Panc1 (cell line): ENCODE results near the gene KLK8. TPM values are rescaled to one million over a fixed set of nuclear protein-coding genes. Genes with fewer than 3 reads are reported as not detected.

Experiments
- ATAC-seq: fragments of 200-7000 bp; cut with Tn5 transposase; 2 replicates; pipeline ENCODE4 v1.9.1; 2020; ENCODE audit warnings: mild to moderate bottlenecking, moderate library complexity
- BruUV-seq: library from RNA; stranded (reverse); fragments of 400-500 nt; replicated peaks from 2 replicates; lab custom pipeline; 2021; lab: Mats Ljungman, UMichigan
- CTCF ChIA-PET: fragments of 300-600 bp; sonication (Branson Sonifier 250); formaldehyde crosslinking; loops from one replicate; lab custom pipeline; 2022; ENCODE audit warnings: antibody characterized with exemption; lab: Charles Lee
- POLR2A ChIA-PET: fragments of 300-600 bp; sonication (Branson Sonifier 250); formaldehyde crosslinking; loops from one replicate; lab custom pipeline; 2022; ENCODE audit warnings: antibody characterized with exemption; lab: Charles Lee
- DNase-seq: peaks from one replicate; pipeline ENCODE4 v3.0.0-alpha.2; 2010; ENCODE audit warnings: low read depth, low spot score
- H3K27ac ChIP-seq: 2 replicates; pipeline ENCODE4 v1.5.1; 2011; ENCODE audit warnings: mild to moderate bottlenecking, low read length, inconsistent platforms
- H3K27me3 ChIP-seq: fragments of 200-500 bp; sonication (Bioruptor generic); 2 replicates; pipeline ENCODE4 v1.6.0; 2014; ENCODE audit warnings: low read length, inconsistent platforms; ENCODE audit not compliant: control insufficient read depth, insufficient read depth
- H3K36me3 ChIP-seq: fragments of 200-500 bp; sonication (Bioruptor generic); 2 replicates; pipeline ENCODE4 v1.5.1; 2014; ENCODE audit warnings: inconsistent platforms, mild to moderate bottlenecking, low read length, moderate library complexity; ENCODE audit not compliant: control insufficient read depth, insufficient read depth
- H3K4me1 ChIP-seq: 2 replicates; pipeline ENCODE4 v1.5.1; 2011; ENCODE audit warnings: inconsistent platforms, mild to moderate bottlenecking, low read length, moderate library complexity; ENCODE audit not compliant: control insufficient read depth, insufficient read depth
- H3K4me3 ChIP-seq, 2 experiments: 2 replicates each; pipeline ENCODE4 v1.5.1; 2011 to 2012; ENCODE audit warnings: low read depth in 2 of 2, low read length in 2 of 2, mild to moderate bottlenecking in 2 of 2, inconsistent platforms in 1 of 2, moderate library complexity in 1 of 2
- H3K9me3 ChIP-seq: fragments of 200-500 bp; sonication (Bioruptor generic); 2 replicates; pipeline ENCODE4 v1.5.1; 2014; ENCODE audit warnings: low read depth, mild to moderate bottlenecking, inconsistent platforms, low read length, moderate library complexity; ENCODE audit not compliant: control insufficient read depth, insufficient read depth
- CTCF ChIP-seq: fragments of 450-650 bp; IDR thresholded peaks from 2 replicates; pipeline ENCODE4 v1.5.1; 2017; ENCODE audit warnings: mild to moderate bottlenecking
- POLR2AphosphoS5 ChIP-seq: IDR thresholded peaks from 2 replicates; pipeline ENCODE4 v1.6.1; 2012; ENCODE audit warnings: mild to moderate bottlenecking, low read depth, low read length, moderate library complexity
- REST ChIP-seq, 2 experiments: IDR thresholded peaks; 2 replicates each; pipeline ENCODE4 v1.6.1; 2011 to 2012; ENCODE audit warnings: low read depth in 2 of 2, control low read depth in 1 of 2, low read length in 1 of 2, mild to moderate bottlenecking in 1 of 2, moderate library complexity in 1 of 2; ENCODE audit not compliant: insufficient read depth in 1 of 2
- SIN3A ChIP-seq: IDR thresholded peaks from 2 replicates; pipeline ENCODE4 v1.6.1; 2012; ENCODE audit warnings: low read depth, mild to moderate bottlenecking, low read length, moderate library complexity, borderline replicate concordance; ENCODE audit not compliant: insufficient read depth
- TCF7L2 ChIP-seq: IDR thresholded peaks from 2 replicates; pipeline ENCODE4 v1.6.1; 2011; ENCODE audit warnings: mild to moderate bottlenecking, low read depth, low read length, inconsistent platforms
- in situ Hi-C: cut with HindIII; loops from 2 replicates; pipeline ENCODE4 v1.10.0; 2016; ENCODE audit warnings: low sequenced_read_pairs, low pct_unique_long_range_greater_than_20kb
- intact Hi-C: fragments of 100-400 bp; cut with micrococcal nuclease; formaldehyde crosslinking; loops from one replicate; pipeline ENCODE4 v1.10.0; 2022; ENCODE audit not compliant: unreplicated experiment
- total RNA-seq: library from RNA; stranded (reverse); gene quantifications from one replicate; pipeline ENCODE4 v1.2.1, GENCODE V29; 2021; ENCODE audit not compliant: unreplicated experiment

Gene KLK8
- total RNA-seq, 1 experiment from 2014 or later: not detected

DNA sequence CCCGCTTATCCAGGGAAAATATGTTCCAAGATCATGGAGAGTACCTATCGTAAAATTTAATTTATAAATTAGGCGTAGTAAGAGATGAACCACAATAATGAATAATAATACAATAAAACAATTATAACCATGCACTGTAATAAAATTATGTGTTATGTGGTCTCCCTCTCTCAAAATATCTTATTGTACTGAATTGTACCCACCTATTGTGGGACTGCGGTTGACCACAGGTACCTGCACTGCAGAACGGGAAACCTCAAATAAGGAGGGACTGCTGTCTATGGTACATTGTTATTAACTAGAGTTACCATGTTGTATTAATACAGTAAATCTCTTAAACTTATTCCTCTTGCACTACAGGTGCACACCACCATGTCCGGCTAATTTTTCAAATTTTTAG is 38.7 kb upstream of the KLK8 start:
- DNase-seq (no peak), ATAC-seq (no peak)
- in situ Hi-C loops: no loop called here
- H3K9me3 ChIP-seq: no peaks in the 10 kb centered on the region
- BruUV-seq: no TSS peak
- H3K27me3 ChIP-seq: no peaks in the 10 kb centered on the region
- POLR2A ChIA-PET: no interaction called here
- no peak overlapping the region for H3K27ac ChIP-seq
- CTCF ChIA-PET: no interaction called here
- no peak overlapping the region for H3K4me3 ChIP-seq
- no peaks in the 10 kb centered on the region for H3K4me1 ChIP-seq
- intact Hi-C loops: no loop called here
- H3K36me3 ChIP-seq: no peaks in the 10 kb centered on the region
- no peak for TF ChIP-seq POLR2AphosphoS5

GRCh38 chr19:51036519-51036918 is 35.1 kb upstream of the KLK8 start:
- no peaks in the 10 kb centered on the region for H3K36me3 ChIP-seq
- no peak overlapping the region for H3K4me3 ChIP-seq
- no peaks in the 10 kb centered on the region for H3K9me3 ChIP-seq
- ATAC-seq (no peak), DNase-seq (no peak)
- in situ Hi-C loops (no loop called here), intact Hi-C loops (no loop called here)
- POLR2A ChIA-PET: interaction anchor here (0.7 kb wide), 1 partner anchor 238 kb away, joined by 3 read pairs; no protein-coding TSS in a partner anchor
- BruUV-seq: no TSS peak
- CTCF ChIA-PET: no interaction called here
- no peaks in the 10 kb centered on the region for H3K4me1 ChIP-seq
- no peaks in the 10 kb centered on the region for H3K27me3 ChIP-seq
- H3K27ac ChIP-seq: no peak overlapping the region
- TF ChIP-seq CTCF: no peak
- no peak for TF ChIP-seq SIN3A
- TF ChIP-seq REST (IDR thresholded peaks at IDR 0.05; ENCODE audit: insufficient read depth in 1 of 2, low read depth in 2 of 2, low read length in 1 of 2): no peak
- TF ChIP-seq TCF7L2: no peak
- no peak for TF ChIP-seq POLR2AphosphoS5

- Histone ChIP-seq H3K4me3 (no peak within 1 kb of the TSS), H3K27ac (no peak within 1 kb of the TSS), H3K27me3 (no peaks in the 10 kb centered on the region), H3K9me3 (no peaks in the 10 kb centered on the region), H3K36me3 (no peaks in the 10 kb centered on the region), H3K4me1 (no peaks in the 10 kb centered on the region)
- no peak for ATAC-seq
- intact Hi-C loops: no loop called here
- no peak for DNase-seq
- in situ Hi-C loops: no loop called here
- ChIA-PET POLR2A (interaction anchor here (0.6 kb wide), 1 partner anchor 16 kb away, joined by 11 read pairs; no protein-coding TSS in a partner anchor), CTCF (no interaction called here)
- TF ChIP-seq CTCF (no peak), TCF7L2 (no peak), REST (IDR thresholded peaks at IDR 0.05; ENCODE audit: insufficient read depth in 1 of 2, low read depth in 2 of 2, low read length in 1 of 2) (no peak), SIN3A (no peak), POLR2AphosphoS5 (no peak)
- BruUV-seq: no TSS peak
Measured at GRCh38 chr19:51034704-51035103, 33.3 kb upstream of the KLK8 start, which contains the start of gene KLK12. KLK12 (minus strand) TSS chr19:51035002; CDS start chr19:51034621, 381 bp downstream.
